PC-3 (cell line): Measurements from ENCODE around the gene TTLL1.

Experiments used
- CTCF ChIP-seq: fragments of 300-600 bp; sonication (generic); conservative IDR thresholded peaks from 2 replicates; pipeline ENCODE4 v1.5.1; 2017; ENCODE audit warnings: antibody characterized with exemption, low read depth, mild to moderate bottlenecking, low read length
- EZH2phosphoT487 ChIP-seq: fragments of 300-600 bp; sonication (generic); IDR thresholded peaks from 2 replicates; pipeline ENCODE4 v1.6.1; 2018; ENCODE audit warnings: mild to moderate bottlenecking, antibody characterized with exemption, low read length, borderline replicate concordance

DNA sequence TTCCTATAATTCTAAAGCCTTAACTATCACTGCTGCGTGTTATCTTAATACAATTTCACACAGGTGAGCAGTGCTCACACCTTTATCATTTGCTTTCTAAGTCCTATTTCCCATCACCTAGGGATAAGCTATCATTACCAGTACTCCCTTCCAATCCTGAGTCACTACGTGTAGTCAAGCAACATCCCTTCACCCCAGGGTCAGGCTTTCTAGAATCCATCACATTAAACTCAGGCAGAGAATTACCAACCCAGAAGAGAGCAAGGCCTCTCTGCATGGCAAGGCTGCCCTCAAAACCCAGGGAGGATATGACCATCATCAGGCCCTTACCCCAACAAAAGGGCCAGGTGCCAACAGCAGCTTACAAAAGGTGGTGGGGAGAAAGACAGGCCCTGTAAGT lies 84.1 kb downstream of the TTLL1 start:
- TF ChIP-seq CTCF (no peak), EZH2phosphoT487 (no peak)
